NOMO-1 (cell line): Measurements from ENCODE around the gene GJA9.
"Not testable (repeated sequence)": the region's sequence is repeated elsewhere in the genome, so short reads cannot be mapped to it uniquely, and the experiment has no call there.

Experiments
- DNase-seq, 2 experiments: peaks; one replicate each; lab custom pipeline; 2025; ENCODE audit not compliant: unreplicated experiment in 2 of 2; lab: John Stamatoyannopoulos, UW

GJA9 gene

GRCh38 chr1:38875811-38876210 lies 5.6 kb downstream of the GJA9 start:
- DNase-seq = no peak

GRCh38 chr1:38873027-38873969 lies 8.1 kb downstream of the GJA9 start, which contains the start of gene MYCBP:
Gene MYCBP, minus strand, starts transcription at chr1:38873348. Its CDS starts 43 bp downstream, at chr1:38873305.
- DNase-seq = peak; percentile 96

- peak in 1 of 2 experiments; percentile 17 for DNase-seq
Measured at GRCh38 chr1:38872401-38873026, 8.9 kb downstream of the GJA9 start.

GRCh38 chr1:38870996-38871395 lies 10.4 kb downstream of the GJA9 start:
- no peak for DNase-seq

- DNase-seq = no peak
Measured at GRCh38 chr1:38867208-38867607, 14.2 kb downstream of the GJA9 start.

- DNase-seq = no peak
Measured at GRCh38 chr1:38865112-38865715, 16.2 kb downstream of the GJA9 start.

- no peak for DNase-seq
Measured at GRCh38 chr1:38860454-38860795, 21.0 kb downstream of the GJA9 start.

GRCh38 chr1:38859561-38860453 lies 21.6 kb downstream of the GJA9 start, which contains the start of gene RRAGC:
Gene RRAGC, minus strand, starts transcription at chr1:38859772. Its CDS starts 126 bp downstream, at chr1:38859646.
- DNase-seq = peak; percentile 96

- peak in 1 of 2 experiments; percentile 31 for DNase-seq
Measured at GRCh38 chr1:38858833-38859560, 22.4 kb downstream of the GJA9 start.

- DNase-seq = no peak
Measured at GRCh38 chr1:38852780-38853179, 28.6 kb downstream of the GJA9 start.

GRCh38 chr1:38848071-38848470 lies 33.3 kb downstream of the GJA9 start:
- peak; percentile 55 to 96 for DNase-seq

- no peak for DNase-seq
Measured at GRCh38 chr1:38846210-38846609, 35.2 kb downstream of the GJA9 start.

- DNase-seq = not testable (repeated sequence)
Measured at GRCh38 chr1:38845088-38845487, 36.3 kb downstream of the GJA9 start.

GRCh38 chr1:38840281-38840680 lies 41.1 kb downstream of the GJA9 start:
- no peak for DNase-seq

- no peak for DNase-seq
Measured at GRCh38 chr1:38839363-38839762, 42.0 kb downstream of the GJA9 start.

GRCh38 chr1:38836316-38836715 lies 45.1 kb downstream of the GJA9 start:
- not testable (repeated sequence) for DNase-seq

- peak; percentile 57 to 88 for DNase-seq
Measured at GRCh38 chr1:38834937-38835827, 46.2 kb downstream of the GJA9 start.

- peak; percentile 81 to 86 for DNase-seq
Measured at GRCh38 chr1:38834221-38834782, 47.1 kb downstream of the GJA9 start.
